ENCODE measurements around the gene SLC23A2.

Gene SLC23A2

GRCh38 chr20:4813863-4814695, 187.2 kb downstream of the SLC23A2 start:
- DNase-seq (ENCODE audit: low read depth) = no peak

GRCh38 chr20:4813076-4813862, 188.0 kb downstream of the SLC23A2 start:
- DNase-seq (ENCODE audit: low read depth) = no peak

GRCh38 chr20:4812641-4813075, 188.7 kb downstream of the SLC23A2 start:
- DNase-seq (ENCODE audit: low read depth) = no peak

GRCh38 chr20:4812216-4812615, 189.1 kb downstream of the SLC23A2 start:
- no peak for DNase-seq (ENCODE audit: low read depth)

- no peak for DNase-seq (ENCODE audit: low read depth)
Measured at GRCh38 chr20:4811661-4812181, 189.6 kb downstream of the SLC23A2 start.

GRCh38 chr20:4811257-4811656, 190.1 kb downstream of the SLC23A2 start:
- DNase-seq (ENCODE audit: low read depth) = no peak

- DNase-seq (ENCODE audit: low read depth) = no peak
Measured at GRCh38 chr20:4810426-4811019, 190.8 kb downstream of the SLC23A2 start.

GRCh38 chr20:4809707-4810106, 191.6 kb downstream of the SLC23A2 start:
- DNase-seq (ENCODE audit: low read depth) = no peak

DNA sequence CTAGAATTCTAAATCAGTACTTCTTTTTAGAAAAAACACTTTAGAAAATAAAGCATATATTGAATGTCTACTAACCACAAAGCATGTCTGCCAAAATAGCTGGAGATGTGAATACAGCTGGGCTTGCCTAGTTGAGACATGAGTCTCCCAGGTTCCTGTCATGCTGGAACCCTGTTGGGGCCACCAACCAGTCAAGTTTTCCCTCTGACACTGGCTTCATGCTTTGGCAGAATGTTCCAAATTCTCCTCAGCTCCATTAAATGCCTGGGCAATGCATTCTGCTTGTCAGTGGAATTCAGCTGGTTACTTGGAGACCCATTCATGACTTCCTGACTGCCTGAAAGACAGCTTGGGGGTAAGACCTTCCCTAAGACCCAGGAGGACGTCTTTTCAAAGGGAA, 192.4 kb downstream of the SLC23A2 start:
- DNase-seq (ENCODE audit: low read depth) = peak; percentile 66

- no peak for DNase-seq (ENCODE audit: low read depth)
Measured at GRCh38 chr20:4805663-4806449, 195.5 kb downstream of the SLC23A2 start.

- no peak for DNase-seq (ENCODE audit: low read depth)
Measured at GRCh38 chr20:4802527-4802926, 198.8 kb downstream of the SLC23A2 start.

Data from EH (cell line).